ENCODE measurements around the gene MFAP1.

DNA sequence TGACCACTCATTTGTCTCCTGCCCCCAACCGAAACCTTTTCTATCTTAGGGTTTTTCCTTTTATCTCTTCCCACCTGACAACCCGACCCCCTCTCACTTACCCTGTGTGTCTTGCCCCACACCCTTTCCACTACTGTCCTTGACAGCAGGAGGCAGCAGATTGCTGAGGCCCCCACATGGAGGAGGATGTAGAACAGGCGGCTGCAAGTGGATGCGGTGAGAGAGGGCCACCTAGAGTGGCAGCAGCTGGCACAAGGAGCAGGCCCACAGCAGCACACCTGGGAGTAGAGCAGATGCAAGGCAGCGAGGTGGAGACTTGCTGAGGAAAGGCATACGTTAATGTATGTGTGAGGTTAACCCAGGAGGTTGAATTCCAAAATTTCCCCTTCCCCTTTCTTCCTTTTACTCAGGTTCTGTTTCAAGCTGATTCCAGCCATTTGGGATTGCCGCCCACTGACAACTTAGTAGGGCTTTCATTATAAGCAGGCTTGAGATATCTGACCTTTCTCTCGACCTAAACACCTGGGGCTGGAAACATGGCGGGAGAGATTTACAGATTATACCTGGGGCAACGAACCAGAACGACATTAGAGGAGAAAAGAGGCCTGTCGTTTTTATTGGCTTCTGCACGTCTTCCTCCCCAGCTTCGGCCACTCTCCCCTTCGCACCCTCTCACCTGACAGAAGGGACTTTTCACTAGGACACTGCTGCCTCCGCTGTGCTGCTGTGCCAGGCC, 25.1 kb downstream of the MFAP1 start:
- TF ChIP-seq POLR2A (IDR thresholded peaks at IDR 0.05), result no peak
- TF ChIP-seq, protein P1, sequence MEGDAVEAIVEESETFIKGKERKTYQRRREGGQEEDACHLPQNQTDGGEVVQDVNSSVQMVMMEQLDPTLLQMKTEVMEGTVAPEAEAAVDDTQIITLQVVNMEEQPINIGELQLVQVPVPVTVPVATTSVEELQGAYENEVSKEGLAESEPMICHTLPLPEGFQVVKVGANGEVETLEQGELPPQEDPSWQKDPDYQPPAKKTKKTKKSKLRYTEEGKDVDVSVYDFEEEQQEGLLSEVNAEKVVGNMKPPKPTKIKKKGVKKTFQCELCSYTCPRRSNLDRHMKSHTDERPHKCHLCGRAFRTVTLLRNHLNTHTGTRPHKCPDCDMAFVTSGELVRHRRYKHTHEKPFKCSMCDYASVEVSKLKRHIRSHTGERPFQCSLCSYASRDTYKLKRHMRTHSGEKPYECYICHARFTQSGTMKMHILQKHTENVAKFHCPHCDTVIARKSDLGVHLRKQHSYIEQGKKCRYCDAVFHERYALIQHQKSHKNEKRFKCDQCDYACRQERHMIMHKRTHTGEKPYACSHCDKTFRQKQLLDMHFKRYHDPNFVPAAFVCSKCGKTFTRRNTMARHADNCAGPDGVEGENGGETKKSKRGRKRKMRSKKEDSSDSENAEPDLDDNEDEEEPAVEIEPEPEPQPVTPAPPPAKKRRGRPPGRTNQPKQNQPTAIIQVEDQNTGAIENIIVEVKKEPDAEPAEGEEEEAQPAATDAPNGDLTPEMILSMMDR (IDR thresholded peaks at IDR 0.05), result no peak

Data from esophagus squamous epithelium (tissue), 4 donors.